H9 (cell line): ENCODE data around the gene PTPRK. TPM values are rescaled to one million over a fixed set of nuclear protein-coding genes. Genes with fewer than 3 reads are reported as not detected.

Source experiments
- DNase-seq: peaks from one replicate; pipeline ENCODE4 v3.0.0-alpha.2; 2017
- H2AFZ ChIP-seq: one replicate; pipeline ENCODE4 v1.6.1; 2013; ENCODE audit warnings: mild to moderate bottlenecking, low read length, control low read depth, moderate library complexity
- H2AK5ac ChIP-seq: 2 replicates; pipeline ENCODE4 v1.6.1; 2013; ENCODE audit warnings: low read length, control low read depth, mixed read lengths; ENCODE audit not compliant: insufficient read length
- H2BK120ac ChIP-seq: one replicate; pipeline ENCODE4 v1.6.1; 2013; ENCODE audit warnings: low read depth, mild to moderate bottlenecking, low read length, control low read depth, inconsistent platforms; ENCODE audit not compliant: poor library complexity, severe bottlenecking
- H2BK12ac ChIP-seq: 2 replicates; pipeline ENCODE4 v1.6.1; 2013; ENCODE audit warnings: low read length, control low read depth, mixed read lengths, low read depth; ENCODE audit not compliant: insufficient read length
- H2BK15ac ChIP-seq: 2 replicates; pipeline ENCODE4 v1.6.1; 2013; ENCODE audit warnings: low read depth, low read length, control low read depth
- H2BK20ac ChIP-seq: one replicate; pipeline ENCODE4 v1.6.1; 2013; ENCODE audit warnings: low read depth, mild to moderate bottlenecking, low read length, control low read depth, inconsistent platforms; ENCODE audit not compliant: poor library complexity, severe bottlenecking
- H2BK5ac ChIP-seq: 2 replicates; pipeline ENCODE4 v1.6.1; 2013; ENCODE audit warnings: low read length, control low read depth, mixed read lengths; ENCODE audit not compliant: insufficient read length
- H3K14ac ChIP-seq: 2 replicates; pipeline ENCODE4 v1.6.1; 2013; ENCODE audit warnings: low read length, control low read depth; ENCODE audit not compliant: insufficient read depth
- H3K18ac ChIP-seq: 2 replicates; pipeline ENCODE4 v1.6.1; 2013; ENCODE audit warnings: low read depth, mild to moderate bottlenecking, mixed read lengths, low read length, control low read depth; ENCODE audit not compliant: insufficient read length
- H3K23ac ChIP-seq: 2 replicates; pipeline ENCODE4 v1.6.1; 2013; ENCODE audit warnings: low read length, control low read depth, mixed read lengths, low read depth; ENCODE audit not compliant: insufficient read length
- H3K23me2 ChIP-seq: 2 replicates; pipeline ENCODE4 v1.6.1; 2013; ENCODE audit warnings: low read depth, mild to moderate bottlenecking, mixed read lengths, low read length, control low read depth; ENCODE audit not compliant: insufficient read length, poor library complexity, severe bottlenecking
- H3K27ac ChIP-seq: 2 replicates; pipeline ENCODE4 v1.5.1; 2013; ENCODE audit warnings: low read length, control low read depth, mixed read lengths, low read depth; ENCODE audit not compliant: insufficient read length
- H3K27me3 ChIP-seq: 2 replicates; pipeline ENCODE4 v1.6.1; 2013; ENCODE audit warnings: low read length, control low read depth, inconsistent platforms; ENCODE audit not compliant: insufficient read depth
- H3K4ac ChIP-seq: 2 replicates; pipeline ENCODE4 v1.6.1; 2013; ENCODE audit warnings: low read depth, mild to moderate bottlenecking, control low read depth, inconsistent platforms, low read length, moderate library complexity
- H3K4me1 ChIP-seq: 2 replicates; pipeline ENCODE4 v1.6.1; 2013; ENCODE audit warnings: low read length, control low read depth, inconsistent platforms; ENCODE audit not compliant: insufficient read depth
- H3K4me2 ChIP-seq: 2 replicates; pipeline ENCODE4 v1.6.1; 2013; ENCODE audit warnings: low read length, control low read depth, mixed read lengths; ENCODE audit not compliant: insufficient read length, insufficient read depth
- H3K56ac ChIP-seq: 2 replicates; pipeline ENCODE4 v1.6.1; 2013; ENCODE audit warnings: low read depth, mild to moderate bottlenecking, mixed read lengths, low read length, control low read depth; ENCODE audit not compliant: insufficient read length
- H3K79me1 ChIP-seq: 2 replicates; pipeline ENCODE4 v1.6.1; 2013; ENCODE audit warnings: low read depth, mild to moderate bottlenecking, moderate library complexity, low read length, control low read depth, inconsistent platforms; ENCODE audit not compliant: insufficient read depth, poor library complexity, severe bottlenecking
- H3K79me2 ChIP-seq: 2 replicates; pipeline ENCODE4 v1.6.1; 2013; ENCODE audit warnings: low read length, control low read depth, inconsistent platforms; ENCODE audit not compliant: insufficient read depth
- H3K9ac ChIP-seq: 2 replicates; pipeline ENCODE4 v1.6.1; 2013; ENCODE audit warnings: low read length, control low read depth, mixed read lengths; ENCODE audit not compliant: insufficient read length; ENCODE audit errors: extremely low read depth
- H3K9me3 ChIP-seq: one replicate; pipeline ENCODE4 v1.6.1; 2013; ENCODE audit warnings: low read depth, low read length, inconsistent platforms; ENCODE audit not compliant: control insufficient read depth
- H3T11ph ChIP-seq: one replicate; pipeline ENCODE4 v1.6.1; 2013; ENCODE audit warnings: mild to moderate bottlenecking, low read length, control low read depth, inconsistent platforms
- H4K20me1 ChIP-seq: one replicate; pipeline ENCODE4 v1.6.1; 2013; ENCODE audit not compliant: control insufficient read depth, insufficient read length, insufficient read depth
- H4K5ac ChIP-seq: 2 replicates; pipeline ENCODE4 v1.6.1; 2013; ENCODE audit warnings: low read depth, mild to moderate bottlenecking, mixed read lengths, low read length, control low read depth; ENCODE audit not compliant: insufficient read length
- H4K8ac ChIP-seq: replicated peaks from 2 replicates; pipeline ENCODE4 v1.6.1; 2013; ENCODE audit warnings: low read length, control low read depth, mixed read lengths, low read depth; ENCODE audit not compliant: insufficient read length
- H4K91ac ChIP-seq: 2 replicates; pipeline ENCODE4 v1.6.1; 2013; ENCODE audit warnings: low read depth, mild to moderate bottlenecking, moderate library complexity, mixed read lengths, low read length, control low read depth; ENCODE audit not compliant: insufficient read length
- H3K27ac Mint-ChIP-seq, 3 experiments: 2 replicates in 2 of 3; 3 replicates in 1 of 3; pipeline ENCODE4 v1.8.0; 2020 to 2021; ENCODE audit warnings: mixed read lengths in 3 of 3, mild to moderate bottlenecking in 1 of 3, moderate library complexity in 1 of 3
- H3K27me3 Mint-ChIP-seq: 2 replicates; pipeline ENCODE4 v1.8.0; 2021; ENCODE audit warnings: low read depth, mild to moderate bottlenecking, moderate library complexity, mixed read lengths
- H3K36me3 Mint-ChIP-seq, 3 experiments: 2 replicates in 2 of 3; 3 replicates in 1 of 3; pipeline ENCODE4 v1.8.0; 2020 to 2021; ENCODE audit warnings: low read depth in 3 of 3, mixed read lengths in 3 of 3; ENCODE audit not compliant: insufficient read depth in 1 of 3
- H3K4me1 Mint-ChIP-seq, 2 experiments: 2 replicates each; pipeline ENCODE4 v1.8.0; 2020; ENCODE audit warnings: mixed read lengths in 2 of 2
- H3K4me3 Mint-ChIP-seq, 2 experiments: 2 replicates in 1 of 2; 3 replicates in 1 of 2; pipeline ENCODE4 v1.8.0; 2020 to 2021; ENCODE audit warnings: mild to moderate bottlenecking in 2 of 2, mixed read lengths in 2 of 2, moderate library complexity in 1 of 2
- H3K9me3 Mint-ChIP-seq, 2 experiments: 2 replicates in 1 of 2; 3 replicates in 1 of 2; pipeline ENCODE4 v1.8.0; 2020; ENCODE audit warnings: mild to moderate bottlenecking in 2 of 2, mixed read lengths in 2 of 2, moderate library complexity in 1 of 2
- WGBS: extraction: QIAGEN DNeasy Blood & Tissue Kit; methylation state at CpG from one replicate; pipeline ENCODE4 v1.1.7; 2013; ENCODE audit warnings: missing lambda C conversion rate, low lambda C conversion rate, mixed read lengths; ENCODE audit not compliant: insufficient read length; ENCODE audit errors: extremely low coverage; 5-methylcytosine and 5-hydroxymethylcytosine counted together
- total RNA-seq: library from RNA; stranded (reverse); gene quantifications from 2 replicates; pipeline ENCODE4 v1.2.1, GENCODE V29; 2021
- TF ChIP-seq, protein P1 (sequence below): fragments of 200-600 bp; sonication (generic); conservative IDR thresholded peaks from 3 replicates; pipeline ENCODE4 v1.8.0; 2021; ENCODE audit warnings: antibody characterized with exemption, mild to moderate bottlenecking

The PTPRK gene
- total RNA-seq, 1 experiment from 2014 or later, result 47.9 TPM

DNA sequence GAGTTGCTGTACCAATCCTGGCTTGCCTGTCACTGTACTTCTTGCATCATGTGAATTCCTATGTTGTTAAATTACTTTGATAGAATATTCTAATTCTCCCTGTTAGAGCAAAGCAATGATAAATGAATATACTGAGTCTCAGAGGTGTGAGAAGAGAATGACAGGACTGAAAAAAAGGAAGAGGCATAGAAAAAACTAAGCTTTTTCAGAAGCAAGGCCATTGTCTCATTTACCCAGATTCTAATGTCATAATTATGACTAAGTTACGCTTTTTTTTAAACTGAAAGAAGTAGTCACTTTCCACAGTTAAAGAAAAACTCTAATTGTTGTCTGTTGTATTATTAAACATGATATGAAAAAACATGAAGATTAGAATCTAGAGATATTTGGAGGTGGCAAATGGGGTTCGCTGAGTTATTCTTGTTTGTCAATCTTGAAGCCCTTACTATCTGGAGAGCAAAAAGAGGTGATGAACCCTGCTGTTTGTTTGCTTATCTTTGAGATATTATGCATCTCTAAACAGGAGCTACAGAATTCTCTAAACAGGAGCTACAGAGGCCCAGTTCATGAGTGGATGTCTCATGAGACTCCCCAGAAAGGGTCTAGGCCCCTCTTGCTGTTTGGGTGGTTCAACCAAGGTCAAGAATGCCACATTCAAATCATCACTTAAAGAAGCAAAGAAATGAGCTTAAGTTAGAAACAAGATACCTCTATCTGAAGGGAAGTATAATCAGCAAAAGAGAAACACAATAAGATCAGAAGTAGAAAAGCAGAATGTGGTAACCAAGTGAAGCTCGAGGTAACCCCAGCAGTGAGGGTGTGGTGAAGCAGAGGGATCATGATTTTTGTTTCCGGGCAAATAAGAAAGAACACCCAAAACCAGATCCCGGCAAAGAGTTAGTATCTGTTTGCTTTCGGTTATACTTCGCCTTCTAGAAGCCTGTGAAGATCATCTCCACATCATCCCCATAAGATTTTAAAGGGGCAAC, 586.3 kb downstream of the PTPRK start:
- Histone ChIP-seq H3K9ac (no peak overlapping the region), H4K5ac (no peak overlapping the region), H2BK20ac (no peak overlapping the region), H2BK120ac (no peak overlapping the region), H2BK5ac (no peak overlapping the region), H3K9me3 (peaks cover 8% of the 10 kb centered on the region), H3K14ac (no peak overlapping the region), H3K27ac (no peak overlapping the region), H3K23ac (no peak overlapping the region), H3K18ac (no peak overlapping the region), H4K91ac (no peak overlapping the region), H3K4ac (no peak overlapping the region), H2BK15ac (no peak overlapping the region), H3K79me1 (no peaks in the 10 kb centered on the region), H4K20me1 (no peaks in the 10 kb centered on the region), H2BK12ac (no peak overlapping the region), H2AFZ (no peak overlapping the region), H3K27me3 (no peaks in the 10 kb centered on the region), H4K8ac (no peak overlapping the region), H3K79me2 (no peaks in the 10 kb centered on the region), H3T11ph (no peak overlapping the region), H3K56ac (no peak overlapping the region), H3K4me2 (no peak overlapping the region), H2AK5ac (no peak overlapping the region), H3K23me2 (no peaks in the 10 kb centered on the region), H3K4me1 (no peaks in the 10 kb centered on the region)
- WGBS, result no CpG with 5 or more reads among the region's 7 CpGs
- Mint-ChIP-seq H3K27ac (no peak overlapping the region; a peak in 1 of 7 replicates), H3K27me3 (no peaks in the 10 kb centered on the region), H3K9me3 (peaks cover 12 to 13% of the 10 kb centered on the region in 2 experiments), H3K4me3 (no peak overlapping the region), H3K4me1 (no peaks in the 10 kb centered on the region), H3K36me3 (peaks cover 0 to 13% (median 10%) of the 10 kb centered on the region in 3 experiments; a peak in 4 of 7 replicates)
- DNase-seq, result no peak
- TF ChIP-seq, protein P1, sequence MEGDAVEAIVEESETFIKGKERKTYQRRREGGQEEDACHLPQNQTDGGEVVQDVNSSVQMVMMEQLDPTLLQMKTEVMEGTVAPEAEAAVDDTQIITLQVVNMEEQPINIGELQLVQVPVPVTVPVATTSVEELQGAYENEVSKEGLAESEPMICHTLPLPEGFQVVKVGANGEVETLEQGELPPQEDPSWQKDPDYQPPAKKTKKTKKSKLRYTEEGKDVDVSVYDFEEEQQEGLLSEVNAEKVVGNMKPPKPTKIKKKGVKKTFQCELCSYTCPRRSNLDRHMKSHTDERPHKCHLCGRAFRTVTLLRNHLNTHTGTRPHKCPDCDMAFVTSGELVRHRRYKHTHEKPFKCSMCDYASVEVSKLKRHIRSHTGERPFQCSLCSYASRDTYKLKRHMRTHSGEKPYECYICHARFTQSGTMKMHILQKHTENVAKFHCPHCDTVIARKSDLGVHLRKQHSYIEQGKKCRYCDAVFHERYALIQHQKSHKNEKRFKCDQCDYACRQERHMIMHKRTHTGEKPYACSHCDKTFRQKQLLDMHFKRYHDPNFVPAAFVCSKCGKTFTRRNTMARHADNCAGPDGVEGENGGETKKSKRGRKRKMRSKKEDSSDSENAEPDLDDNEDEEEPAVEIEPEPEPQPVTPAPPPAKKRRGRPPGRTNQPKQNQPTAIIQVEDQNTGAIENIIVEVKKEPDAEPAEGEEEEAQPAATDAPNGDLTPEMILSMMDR, result no peak
